ENCODE results near the gene HTR1E. TPM values are rescaled to one million over a fixed set of nuclear protein-coding genes. Genes with fewer than 3 reads are reported as not detected.

HTR1E gene
- total RNA-seq, 4 donors from 2014 or later, result 0.33 to 2.6 (median 0.49) TPM; not detected in 1

- Histone ChIP-seq H3K36me3 (no peaks in the 10 kb centered on the region), H3K27me3 (no peaks in the 10 kb centered on the region), H3K9me3 (no peaks in the 10 kb centered on the region), H3K4me1 (no peaks in the 10 kb centered on the region), H3K4me3 (replicated peaks in 1 of 3) (no peak overlapping the region), H3K27ac (no peak overlapping the region)
- DNase-seq, result no peak
- intact Hi-C loops (cut with DNase I), result no loop called here
- TF ChIP-seq CTCF (IDR thresholded peaks at IDR 0.05), result no peak
- WGBS, 2 donors, result 84 to 87% methylated on average over 5 of the region's 5 CpGs
These were observed 127.8 kb downstream of the HTR1E start for GRCh38 chr6:87065117-87065516.

Small RNA genes within 50 kb of the gene (small RNA-seq; reads per million reads assigned to genes)
- gene AL157777.2 (not detected), gene MTHFD2P2 (not detected)

Other genes with a start within 250 kb of the HTR1E start
- not detected for gene CGA, start 157.6 kb downstream of the HTR1E start, total RNA-seq
- 10 to 100 TPM; 46.2 to 55.5 (median 50.1) TPM for gene ZNF292, start 218.0 kb downstream of the HTR1E start, total RNA-seq